Fibroblast of lung (primary cell): ENCODE measurements around the gene ADAMTS16. TPM values are rescaled to one million over a fixed set of nuclear protein-coding genes. Genes with fewer than 3 reads are reported as not detected.

Source experiments
- DNase-seq, 2 donors: peaks; one replicate each; pipeline versions ENCODE4 v3.0.0 to v3.0.0-alpha.2; 2010; ENCODE audit warnings: low read depth in 2 of 2
- H2AFZ ChIP-seq: 2 replicates; pipeline ENCODE4 v1.5.1; 2012; ENCODE audit warnings: low read length, control low read depth, inconsistent platforms
- H3K27ac ChIP-seq: 2 replicates; pipeline ENCODE4 v1.5.1; 2011; ENCODE audit warnings: low read length, control low read depth; ENCODE audit not compliant: insufficient read depth
- H3K27me3 ChIP-seq: 2 replicates; pipeline ENCODE4 v1.5.1; 2011; ENCODE audit warnings: mild to moderate bottlenecking, low read length; ENCODE audit not compliant: control insufficient read depth, insufficient read depth
- H3K36me3 ChIP-seq: 2 replicates; pipeline ENCODE4 v1.5.1; 2011; ENCODE audit warnings: low read length; ENCODE audit not compliant: control insufficient read depth, insufficient read depth
- H3K4me1 ChIP-seq: 2 replicates; pipeline ENCODE4 v1.5.1; 2011; ENCODE audit warnings: low read length; ENCODE audit not compliant: control insufficient read depth, insufficient read depth; ENCODE audit errors: extremely low read depth
- H3K4me2 ChIP-seq: 2 replicates; pipeline ENCODE4 v1.5.1; 2011; ENCODE audit warnings: low read length, control low read depth; ENCODE audit not compliant: insufficient read depth; ENCODE audit errors: extremely low read depth
- H3K4me3 ChIP-seq, 4 experiments: fragments of 200-600 bp in 1 of 4; sonication (generic) in 1 of 4; replicated peaks in 1 of 4; 2 replicates each; pipeline ENCODE4 v1.5.1; 2011 to 2016; ENCODE audit warnings: low read length in 4 of 4, low read depth in 3 of 4, mild to moderate bottlenecking in 3 of 4, control low read depth in 2 of 4, inconsistent platforms in 1 of 4, mixed read lengths in 1 of 4; ENCODE audit not compliant: insufficient read depth in 1 of 4; ENCODE audit errors: control extremely low read depth in 1 of 4
- H3K79me2 ChIP-seq: 2 replicates; pipeline ENCODE4 v1.5.1; 2012; ENCODE audit warnings: mild to moderate bottlenecking, low read length, inconsistent platforms; ENCODE audit not compliant: control insufficient read depth, insufficient read depth
- H3K9ac ChIP-seq: 2 replicates; pipeline ENCODE4 v1.5.1; 2011; ENCODE audit warnings: mild to moderate bottlenecking, low read length, control low read depth; ENCODE audit not compliant: insufficient read depth
- H3K9me3 ChIP-seq: 2 replicates; pipeline ENCODE4 v1.5.1; 2012; ENCODE audit warnings: low read depth, low read length; ENCODE audit not compliant: control insufficient read depth, insufficient read depth
- H4K20me1 ChIP-seq: 2 replicates; pipeline ENCODE4 v1.5.1; 2011; ENCODE audit warnings: low read length; ENCODE audit not compliant: control insufficient read depth, insufficient read depth; ENCODE audit errors: extremely low read depth
- CTCF ChIP-seq, 2 donors: IDR thresholded peaks in 1 of 2; conservative IDR thresholded peaks in 1 of 2; 1 replicate in 1 of 2; 2 replicates in 1 of 2; pipeline ENCODE4 v1.5.1; 2011 to 2012; ENCODE audit warnings: low read length in 2 of 2, control low read depth in 1 of 2, inconsistent platforms in 1 of 2, low read depth in 1 of 2, mild to moderate bottlenecking in 1 of 2
- EZH2 ChIP-seq: IDR thresholded peaks from 2 replicates; pipeline ENCODE4 v1.5.1; 2012; ENCODE audit warnings: low read length, control low read depth, mild to moderate bottlenecking; ENCODE audit errors: missing control alignments
- polyA plus RNA-seq, 2 donors: library from polyadenylated mRNA; depleted of rRNA in 1 of 2; stranded (reverse) in 1 of 2; unstranded in 1 of 2; fragments of >200 nt; gene quantifications; 2 replicates each; pipeline ENCODE4 v1.2.1, GENCODE V29; 2011 to 2012; ENCODE audit warnings: missing spikeins in 1 of 2
- total RNA-seq: library from RNA; depleted of rRNA; stranded (reverse); fragments of >200 nt; gene quantifications from 2 replicates; pipeline ENCODE4 v1.2.1, GENCODE V29; 2014

Gene ADAMTS16
- total and polyA plus RNA-seq, 2 donors (not counting 1 experiment from before 2014, with no cell fraction given): 0.06 to 0.17 TPM

- Histone ChIP-seq H3K27ac (no peak overlapping the region), H3K4me2 (no peak overlapping the region), H3K4me1 (no peaks in the 10 kb centered on the region), H3K36me3 (no peaks in the 10 kb centered on the region), H3K9me3 (no peaks in the 10 kb centered on the region), H3K4me3 (no peak overlapping the region), H4K20me1 (no peaks in the 10 kb centered on the region), H3K79me2 (no peaks in the 10 kb centered on the region), H2AFZ (no peak overlapping the region), H3K9ac (no peak overlapping the region), H3K27me3 (no peaks in the 10 kb centered on the region)
- no peak for DNase-seq
- TF ChIP-seq CTCF (conservative IDR thresholded peaks at IDR 0.05 in 1 of 2, IDR thresholded peaks at IDR 0.05 in 1 of 2; ENCODE audit: low read depth in 1 of 2, low read length in 2 of 2) (no peak), EZH2 (no peak)
These were observed 174.0 kb downstream of the ADAMTS16 start for GRCh38 chr5:5314166-5314565.

- TF ChIP-seq CTCF (conservative IDR thresholded peaks at IDR 0.05 in 1 of 2, IDR thresholded peaks at IDR 0.05 in 1 of 2; ENCODE audit: low read depth in 1 of 2, low read length in 2 of 2) (no peak), EZH2 (no peak)
- Histone ChIP-seq H3K4me3 (no peak overlapping the region), H3K4me1 (no peaks in the 10 kb centered on the region), H3K36me3 (no peaks in the 10 kb centered on the region), H3K27me3 (no peaks in the 10 kb centered on the region), H4K20me1 (no peaks in the 10 kb centered on the region), H3K9me3 (no peaks in the 10 kb centered on the region), H2AFZ (no peak overlapping the region), H3K79me2 (no peaks in the 10 kb centered on the region), H3K4me2 (no peak overlapping the region), H3K27ac (no peak overlapping the region), H3K9ac (no peak overlapping the region)
- DNase-seq: peak in 1 of 2 donors; percentile 32
These were observed 174.5 kb downstream of the ADAMTS16 start for GRCh38 chr5:5314626-5315025.

GRCh38 chr5:5315068-5315980, 175.2 kb downstream of the ADAMTS16 start:
- Histone ChIP-seq H3K4me1 (no peaks in the 10 kb centered on the region), H3K79me2 (no peaks in the 10 kb centered on the region), H2AFZ (no peak overlapping the region), H3K36me3 (no peaks in the 10 kb centered on the region), H3K4me2 (no peak overlapping the region), H3K9me3 (no peaks in the 10 kb centered on the region), H3K27ac (no peak overlapping the region), H3K4me3 (no peak overlapping the region), H4K20me1 (no peaks in the 10 kb centered on the region), H3K9ac (no peak overlapping the region), H3K27me3 (no peaks in the 10 kb centered on the region)
- peak in 1 of 2 donors; percentile 94 for DNase-seq
- TF ChIP-seq CTCF (conservative IDR thresholded peaks at IDR 0.05 in 1 of 2, IDR thresholded peaks at IDR 0.05 in 1 of 2; ENCODE audit: low read depth in 1 of 2, low read length in 2 of 2) (no peak), EZH2 (no peak)
